NCI-H2029 (cell line): ENCODE data around the gene ATP8B4.

Experiments used
- DNase-seq: peaks from one replicate; lab custom pipeline; 2025; lab: John Stamatoyannopoulos, UW

ATP8B4 gene

DNA sequence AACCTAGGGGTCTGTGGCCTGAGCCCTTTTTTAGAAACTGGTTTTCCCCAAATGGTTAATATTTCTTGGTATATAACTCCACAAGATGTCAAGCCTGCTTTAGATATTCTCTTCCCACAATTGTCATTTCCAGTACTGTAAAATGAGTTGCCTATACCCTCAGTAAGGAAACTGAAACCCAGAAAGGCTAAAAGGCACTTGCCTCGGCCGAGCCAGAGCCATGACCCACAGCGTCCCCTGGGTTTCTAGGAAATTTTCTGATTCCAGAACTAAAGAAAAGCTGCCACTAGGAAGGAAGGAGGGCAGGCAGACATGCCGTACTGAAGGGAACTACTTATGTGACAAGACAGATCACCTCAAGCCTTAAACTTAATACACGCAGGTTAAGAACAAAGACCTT, 59.1 kb downstream of the ATP8B4 start:
- DNase-seq: no peak

DNA sequence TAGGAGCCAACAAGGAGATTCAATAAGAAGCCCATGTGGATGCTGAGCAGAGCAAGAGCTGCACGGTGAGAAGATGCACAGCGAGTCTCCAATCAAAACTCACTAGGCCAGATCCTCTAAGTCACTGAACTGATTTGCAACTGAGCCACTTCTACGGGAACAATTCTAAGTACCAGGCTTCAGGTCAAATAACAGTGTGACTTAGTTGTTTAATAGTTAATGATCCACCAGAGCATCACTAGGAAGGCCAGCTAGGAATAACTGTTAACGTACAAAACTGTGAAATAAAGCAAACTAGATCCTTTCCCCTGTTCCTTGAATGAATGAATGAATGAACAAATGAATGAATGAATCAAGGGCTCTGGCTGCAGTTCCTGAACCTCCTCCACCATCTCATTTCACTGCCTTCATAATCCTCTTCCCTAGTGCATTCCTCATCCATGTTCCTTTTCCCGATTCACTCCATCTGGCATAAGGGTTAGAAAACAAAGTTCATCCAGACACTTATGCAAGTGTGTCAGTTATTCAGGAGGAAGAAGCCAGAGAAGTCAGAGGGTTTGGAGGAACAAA, 59.7 kb downstream of the ATP8B4 start:
- no peak for DNase-seq

DNA sequence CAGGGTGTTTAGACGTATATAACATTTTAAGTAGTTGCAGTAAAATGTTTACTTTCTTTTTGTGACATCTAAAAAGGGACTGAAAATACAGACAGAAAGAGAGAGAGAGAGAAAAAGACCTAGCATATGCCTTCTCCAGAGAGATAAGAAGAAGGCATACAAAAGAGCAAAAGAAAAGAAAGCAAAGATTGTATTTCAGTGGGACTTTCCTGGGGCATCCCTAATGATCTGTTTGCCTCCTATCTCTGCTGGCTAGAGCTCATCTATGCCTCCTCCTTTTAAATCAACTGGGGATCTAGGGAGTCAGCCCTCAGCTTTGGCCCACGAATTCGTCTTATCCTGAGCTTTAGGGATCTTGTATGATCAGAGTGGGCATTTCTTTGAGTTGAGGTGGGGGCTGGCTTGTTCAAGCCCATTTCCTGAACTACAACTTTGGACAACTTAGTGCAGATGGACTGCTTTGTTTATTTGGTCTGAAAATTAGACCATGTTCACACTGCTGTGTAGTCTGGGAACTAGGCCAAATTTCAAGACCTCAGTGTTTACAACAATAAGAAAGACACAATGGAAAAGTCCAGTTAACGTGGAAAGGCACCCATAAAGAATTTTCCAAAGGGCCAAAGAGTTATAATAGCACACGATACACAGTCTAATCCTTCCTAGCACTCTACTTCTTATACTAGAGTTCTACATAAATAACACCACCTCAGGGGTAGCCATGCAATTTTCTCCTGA, 61.0 kb downstream of the ATP8B4 start:
- no peak for DNase-seq

DNA sequence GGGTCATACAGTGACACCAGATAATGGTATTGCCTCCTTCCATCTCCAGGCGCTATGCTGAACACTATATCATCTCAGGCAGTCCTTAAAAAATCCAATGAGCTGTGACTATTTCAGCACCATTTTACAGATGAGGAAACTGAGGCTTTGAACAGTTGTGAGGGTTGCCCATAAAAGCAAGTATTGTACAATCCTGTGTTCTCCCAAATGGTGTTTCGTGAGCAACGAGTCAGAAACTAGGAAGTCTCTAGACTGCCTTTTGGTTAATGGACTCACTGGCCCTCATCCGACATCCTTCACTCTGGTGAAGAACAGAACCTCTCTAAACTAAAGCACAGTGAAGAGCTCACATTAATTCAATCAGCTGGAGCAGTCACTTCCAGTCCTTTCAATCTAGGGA, 61.8 kb downstream of the ATP8B4 start:
- no peak for DNase-seq

DNA sequence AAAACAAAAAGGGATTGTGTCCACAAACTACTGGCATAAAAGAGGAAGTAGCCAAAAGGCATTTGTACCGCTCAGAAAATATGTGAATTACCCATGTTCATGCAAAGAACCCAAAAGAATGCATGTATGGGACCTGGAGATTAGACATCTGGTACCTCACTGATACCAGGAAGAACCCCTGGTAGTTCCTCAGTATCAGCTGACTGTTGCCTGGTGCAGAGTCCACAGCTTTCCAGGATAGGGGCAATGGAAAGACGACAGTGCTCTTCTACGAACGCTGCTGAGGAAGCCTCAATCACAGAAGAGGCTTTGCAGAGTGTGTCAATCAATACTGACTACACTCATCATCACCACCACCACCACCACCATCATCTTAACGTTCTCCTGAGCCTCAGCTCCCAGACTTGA, 63.3 kb downstream of the ATP8B4 start:
- DNase-seq: no peak

DNA sequence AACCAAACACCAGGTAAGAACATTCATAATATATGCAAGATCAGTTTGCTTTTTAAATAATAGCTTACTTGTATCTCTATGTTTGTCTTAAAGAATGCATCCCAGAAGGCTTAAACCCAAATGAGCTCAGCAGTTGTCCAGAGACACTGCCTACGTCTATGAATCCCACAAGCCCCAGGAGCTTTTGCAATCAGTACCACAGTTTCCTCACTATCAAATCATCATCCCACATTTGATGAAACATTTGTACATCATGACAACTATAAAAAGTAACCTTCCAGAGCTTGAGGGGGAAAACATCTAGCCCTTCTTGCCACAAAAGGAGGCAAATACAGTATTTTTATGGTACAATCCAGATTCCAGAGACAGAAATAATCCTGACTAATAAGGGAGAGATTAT, 63.7 kb downstream of the ATP8B4 start:
- DNase-seq: no peak

DNA sequence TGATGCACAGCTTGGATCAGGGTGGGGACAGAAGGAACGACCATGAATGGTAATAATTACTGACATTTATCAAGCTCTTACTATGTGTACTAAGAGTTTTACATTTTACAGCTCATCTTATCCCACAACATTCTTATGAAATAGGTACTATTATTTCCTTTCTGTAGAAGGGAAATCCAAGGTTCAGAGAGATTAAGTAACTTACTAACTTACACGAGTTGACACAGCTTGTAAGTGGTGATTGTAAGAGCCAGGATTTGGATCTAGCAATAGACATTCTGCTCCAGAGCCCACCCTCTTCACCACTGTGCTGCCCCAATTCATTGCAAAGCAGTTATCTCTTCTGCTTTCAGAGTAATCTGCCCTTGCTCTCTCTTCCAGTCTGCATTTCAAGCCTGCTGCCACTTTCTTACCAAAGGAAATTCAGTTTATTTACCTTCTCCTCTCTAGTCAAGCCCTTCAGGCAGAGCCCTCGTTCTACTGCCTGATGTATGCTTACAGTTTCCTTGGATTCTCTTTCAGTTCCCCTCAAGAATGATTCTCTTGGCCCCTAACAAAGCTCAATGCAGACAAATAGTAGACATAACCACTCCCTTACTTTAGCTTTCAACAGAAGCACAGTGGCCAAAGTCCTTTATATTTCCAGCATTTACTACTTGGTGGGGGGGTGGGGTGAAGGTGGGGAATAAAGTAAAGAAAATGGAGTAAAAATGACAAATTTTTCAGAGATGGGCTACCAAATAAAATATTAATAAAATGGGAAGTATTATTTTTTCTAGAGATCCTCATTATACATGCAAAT, 65.8 kb downstream of the ATP8B4 start:
- DNase-seq: no peak

DNA sequence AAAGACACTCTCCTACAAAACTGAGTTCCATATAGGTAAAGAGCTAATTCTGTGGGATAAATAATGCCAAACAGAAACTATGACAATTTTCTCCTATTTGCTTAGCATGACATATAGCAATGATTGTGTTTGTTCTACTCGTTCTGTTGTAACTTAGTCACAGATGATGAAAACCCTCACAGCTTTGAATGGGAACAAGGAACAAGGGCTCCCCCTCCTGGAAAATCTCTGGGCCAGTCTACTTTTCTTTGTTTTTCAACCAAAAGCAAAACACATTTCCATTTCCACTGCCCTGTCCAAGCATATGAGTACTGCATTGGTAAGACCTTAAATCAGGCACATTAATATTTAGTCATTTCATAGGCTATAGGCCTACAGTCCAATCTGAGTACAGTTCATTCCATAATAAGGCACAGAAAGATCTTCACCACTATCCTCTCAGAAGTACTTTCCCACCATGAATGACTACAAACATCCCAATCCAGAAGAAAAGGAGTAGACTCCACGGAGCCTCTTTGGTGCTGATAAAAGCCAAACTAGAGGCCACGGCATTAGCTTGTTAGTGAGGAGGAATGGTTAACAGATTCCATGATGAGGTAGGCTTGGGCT, 67.1 kb downstream of the ATP8B4 start:
- no peak for DNase-seq

DNA sequence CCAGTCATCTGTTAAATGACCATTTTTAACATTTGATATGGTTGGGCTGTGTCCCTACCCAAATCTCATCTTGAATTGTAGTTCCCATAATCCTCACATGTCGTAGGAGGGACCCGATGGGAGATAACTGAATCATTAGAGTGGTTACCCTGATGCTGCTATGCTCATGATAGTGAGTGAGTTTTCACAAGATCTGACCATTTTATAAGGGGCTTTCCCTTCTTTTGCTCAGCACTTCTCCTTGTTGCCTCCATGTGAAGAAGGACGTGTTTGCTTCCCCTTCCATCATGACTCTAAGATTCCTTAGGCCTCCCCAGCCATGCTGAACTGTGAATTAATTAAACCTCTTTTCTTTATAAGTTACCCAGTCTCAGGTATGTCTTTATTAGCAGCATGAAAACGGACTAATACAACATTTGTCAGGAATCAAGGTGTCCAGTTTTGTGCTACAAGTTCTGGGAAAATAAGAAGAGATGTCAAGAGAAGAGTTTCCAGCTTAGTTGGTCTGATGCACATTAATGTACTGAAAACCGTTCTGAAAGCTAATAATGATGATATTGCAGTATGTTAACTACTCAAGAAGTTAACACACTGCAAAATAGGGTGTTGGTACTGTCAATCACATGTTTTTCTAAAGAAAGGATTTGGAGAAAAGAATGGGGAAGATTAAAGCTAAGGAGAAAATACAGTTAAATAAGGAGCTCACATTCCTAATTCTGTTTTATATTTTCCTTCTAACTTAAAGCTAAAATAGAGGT, 67.9 kb downstream of the ATP8B4 start:
- no peak for DNase-seq

DNA sequence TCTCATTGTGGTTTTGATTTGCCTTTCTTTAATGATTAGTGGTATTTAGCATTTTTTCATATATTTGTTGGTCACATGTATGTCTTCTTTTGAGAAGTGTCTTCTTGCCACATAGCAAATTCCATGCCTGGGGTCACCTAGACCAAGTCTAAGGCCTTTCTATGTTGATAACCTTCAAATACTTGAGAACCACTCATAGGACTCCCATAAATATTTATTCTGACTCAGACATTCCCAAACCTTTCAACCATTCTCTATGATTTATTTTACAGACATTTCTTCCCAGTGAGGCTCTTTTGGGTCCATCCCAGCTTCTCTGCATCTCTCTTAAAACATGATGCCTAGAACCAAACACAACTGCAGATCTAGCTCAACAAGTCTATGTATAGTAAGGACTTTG, 69.2 kb downstream of the ATP8B4 start:
- no peak for DNase-seq

DNA sequence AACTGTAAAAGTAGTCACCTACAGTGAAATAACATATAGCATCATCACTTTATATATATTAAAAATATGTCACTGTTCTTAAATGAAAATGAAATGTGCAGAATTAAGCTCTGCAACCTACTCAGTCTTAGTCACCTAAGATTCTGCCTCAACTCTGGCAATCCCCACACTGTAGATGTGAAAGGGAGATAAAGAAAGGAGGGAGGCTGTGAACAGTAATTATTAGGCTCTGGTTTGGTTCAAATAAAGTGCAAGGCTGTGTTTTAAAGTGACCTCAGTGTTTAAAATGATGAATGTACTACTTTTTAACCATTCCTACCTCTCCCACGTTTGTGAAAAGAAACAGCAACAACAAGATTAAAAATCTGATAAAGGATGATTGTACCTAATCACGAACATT, 72.2 kb downstream of the ATP8B4 start:
- DNase-seq: no peak

DNA sequence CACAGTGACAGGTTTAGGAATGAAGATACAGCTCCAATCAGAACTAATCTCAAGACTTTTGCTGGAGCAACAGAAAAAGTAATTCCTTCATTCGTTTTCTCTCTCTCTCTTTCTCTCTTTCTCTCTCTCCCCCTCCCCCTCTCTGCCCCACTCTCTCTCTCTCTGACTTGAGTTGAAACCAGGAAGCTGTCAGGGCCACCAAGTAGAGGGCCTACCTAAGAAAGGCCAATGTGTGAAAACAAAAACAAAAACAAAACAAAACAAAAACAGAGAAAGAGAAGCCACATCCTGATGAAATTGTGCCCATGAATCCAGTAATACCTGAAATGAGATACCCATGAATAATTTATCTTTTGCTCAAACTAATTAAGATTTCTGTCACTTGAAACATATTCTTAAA, 72.9 kb downstream of the ATP8B4 start:
- DNase-seq: no peak

DNA sequence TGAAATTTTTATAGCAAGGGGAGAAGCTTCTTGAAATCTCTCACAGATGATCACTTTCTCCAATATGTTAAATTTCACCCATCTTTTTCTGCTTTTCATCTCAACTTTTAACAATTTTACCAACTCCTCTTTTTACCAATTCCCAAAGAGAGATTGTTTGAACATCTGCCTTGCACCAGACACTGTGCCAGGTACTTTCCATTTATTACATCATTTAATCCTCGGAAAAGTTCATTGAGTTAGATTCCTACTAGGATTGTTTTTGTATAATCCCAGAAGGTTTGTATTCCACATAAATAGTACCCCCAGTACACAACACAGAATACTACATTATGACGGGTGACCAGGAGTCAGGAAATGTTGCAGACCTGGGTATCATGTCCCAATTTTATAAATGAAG, 74.1 kb downstream of the ATP8B4 start:
- DNase-seq: no peak

DNA sequence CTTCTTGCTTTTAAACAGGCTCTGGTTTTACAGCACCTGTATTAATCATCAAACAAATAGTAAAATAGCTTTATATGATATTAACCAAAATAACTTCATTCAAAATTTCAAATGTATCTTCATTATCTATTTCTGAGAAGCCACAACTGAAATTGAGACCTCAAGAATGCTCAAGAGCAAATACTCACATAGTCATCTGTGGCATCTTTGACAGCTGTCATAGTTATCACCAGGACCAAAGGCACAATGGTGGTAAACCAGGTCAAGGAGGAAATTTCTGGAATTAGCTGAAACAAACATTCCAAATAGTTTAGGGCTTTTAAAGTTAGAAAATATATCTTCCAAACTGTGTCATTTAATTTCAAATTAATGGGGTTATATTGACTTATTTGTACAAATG, 74.6 kb downstream of the ATP8B4 start:
- DNase-seq: no peak

DNA sequence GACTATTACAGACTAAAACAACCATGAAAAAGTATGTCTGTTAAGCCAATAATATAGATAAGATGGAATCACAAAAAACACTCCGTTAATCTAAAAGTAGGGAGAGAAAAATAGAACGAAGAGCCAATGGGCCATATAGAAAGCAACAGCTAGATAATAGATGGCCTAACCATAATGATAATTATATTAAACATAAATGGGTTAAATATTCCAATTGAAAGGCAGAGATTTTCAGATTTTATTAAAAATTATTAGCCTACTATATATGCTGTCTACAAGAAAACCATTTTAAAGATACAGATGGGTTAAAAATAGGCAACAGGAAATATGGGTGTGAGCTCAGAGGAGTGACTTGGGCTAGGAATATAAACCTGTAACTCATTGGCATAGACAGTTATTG, 76.3 kb downstream of the ATP8B4 start:
- DNase-seq: no peak

DNA sequence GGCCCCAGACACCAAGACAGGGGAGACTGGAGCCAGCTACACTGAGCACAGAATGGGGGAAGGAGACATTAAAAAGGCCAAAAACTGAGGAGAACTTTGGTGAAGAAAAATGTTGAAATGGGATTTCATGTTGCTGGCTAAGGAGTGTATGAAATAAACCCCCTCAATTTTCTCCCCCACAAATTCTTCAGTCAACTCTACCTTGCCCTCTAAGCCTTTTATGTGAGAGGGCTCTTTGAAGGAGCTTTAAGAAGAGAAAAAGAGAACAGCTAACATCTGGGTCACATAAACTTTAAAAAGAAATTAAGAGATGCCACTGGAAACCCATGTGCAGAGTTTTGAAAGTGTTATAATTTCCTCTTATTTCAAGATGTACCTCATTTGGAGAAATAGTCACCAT, 88.6 kb downstream of the ATP8B4 start:
- DNase-seq: no peak

DNA sequence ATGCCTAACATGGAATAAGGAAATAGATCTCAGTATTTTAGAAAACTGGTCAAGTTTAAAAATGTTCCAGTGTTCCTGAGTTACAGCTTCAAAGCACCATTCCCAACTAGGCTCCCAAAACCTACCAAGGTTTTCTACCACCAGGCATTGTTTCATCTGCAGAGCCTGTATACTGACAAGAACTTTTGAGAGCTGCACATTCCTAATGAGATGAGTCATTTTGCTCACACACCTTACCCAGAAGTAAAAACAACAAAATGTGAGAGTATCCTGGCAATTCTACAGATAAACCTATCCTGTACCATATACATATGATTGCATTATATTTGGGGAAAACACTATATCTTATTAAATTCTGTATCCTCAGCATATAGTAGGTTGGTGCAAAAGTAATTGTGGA, 90.7 kb downstream of the ATP8B4 start:
- DNase-seq: no peak

DNA sequence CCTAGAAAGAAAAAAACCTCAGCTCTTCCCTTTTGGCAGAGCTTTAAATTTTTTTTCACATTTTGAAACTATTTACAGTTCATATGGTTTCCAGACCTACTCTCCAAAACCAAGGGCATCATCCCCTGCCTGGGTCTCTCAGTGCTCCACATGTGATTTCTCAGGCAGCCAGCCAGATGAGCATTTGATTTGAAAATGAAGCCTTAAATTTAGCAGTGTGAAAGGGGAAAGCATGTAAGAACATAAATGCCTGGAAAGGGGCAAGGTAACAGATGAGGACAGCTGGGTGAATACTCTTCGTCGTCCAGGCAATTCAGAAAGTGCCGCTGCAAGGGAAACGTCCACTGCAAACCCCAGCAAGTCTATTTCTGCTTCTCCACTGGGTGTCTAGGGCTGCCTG, 94.8 kb downstream of the ATP8B4 start:
- no peak for DNase-seq

DNA sequence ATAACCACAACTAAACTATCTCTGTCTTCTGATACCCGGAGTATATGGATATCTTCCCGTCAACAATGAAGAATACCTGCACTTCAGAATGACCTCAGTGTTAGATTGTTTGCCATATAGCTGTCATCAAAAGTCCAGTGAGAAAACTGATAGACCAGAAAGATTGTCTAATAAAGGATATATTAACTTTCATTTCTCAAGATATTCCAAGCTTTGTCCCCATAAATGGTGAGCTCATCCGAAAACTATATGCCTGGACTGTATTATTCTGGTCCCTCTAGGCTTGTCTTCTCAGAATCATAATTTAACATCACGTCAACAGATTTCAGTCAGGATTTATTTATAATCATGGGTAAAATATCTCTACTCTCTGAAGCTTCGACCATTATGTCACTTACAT, 100.5 kb downstream of the ATP8B4 start:
- DNase-seq: no peak

DNA sequence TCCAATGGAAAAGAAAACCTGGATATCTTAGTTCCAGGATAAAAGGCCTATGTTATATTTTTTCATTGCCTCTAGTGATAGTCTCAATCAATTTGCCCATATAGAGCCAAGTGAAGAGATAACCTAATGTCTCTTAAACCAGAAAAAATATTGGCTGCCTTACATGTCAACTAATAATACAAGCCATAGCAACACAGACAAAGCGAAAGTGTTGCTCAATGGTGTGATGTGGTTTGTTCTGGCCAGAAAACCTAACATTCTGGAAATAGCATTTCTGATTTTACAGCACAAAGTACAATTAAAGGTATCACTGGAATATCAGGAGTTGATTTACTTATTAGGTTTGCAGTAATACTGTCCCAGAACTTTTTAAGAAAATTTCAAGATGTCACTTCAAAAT, 101.5 kb downstream of the ATP8B4 start:
- no peak for DNase-seq

DNA sequence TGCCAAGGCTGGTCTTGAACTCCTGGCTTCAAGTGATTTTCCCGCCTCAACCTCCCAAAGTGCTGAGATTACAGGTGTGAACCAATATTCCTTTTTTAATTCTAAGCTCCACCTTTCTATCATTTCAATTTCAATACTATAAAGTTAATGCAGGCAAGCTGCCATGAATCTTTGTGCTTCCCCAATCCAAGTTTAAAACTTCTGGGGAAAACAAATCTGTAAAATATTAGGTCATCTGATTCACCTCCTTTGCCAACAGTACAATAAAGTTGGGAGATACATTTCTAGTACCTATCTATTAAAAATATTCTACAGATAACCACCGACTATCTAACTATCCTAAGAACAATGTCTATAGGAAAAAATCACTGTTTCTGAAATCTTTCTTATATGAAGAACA, 102.1 kb downstream of the ATP8B4 start:
- no peak for DNase-seq

DNA sequence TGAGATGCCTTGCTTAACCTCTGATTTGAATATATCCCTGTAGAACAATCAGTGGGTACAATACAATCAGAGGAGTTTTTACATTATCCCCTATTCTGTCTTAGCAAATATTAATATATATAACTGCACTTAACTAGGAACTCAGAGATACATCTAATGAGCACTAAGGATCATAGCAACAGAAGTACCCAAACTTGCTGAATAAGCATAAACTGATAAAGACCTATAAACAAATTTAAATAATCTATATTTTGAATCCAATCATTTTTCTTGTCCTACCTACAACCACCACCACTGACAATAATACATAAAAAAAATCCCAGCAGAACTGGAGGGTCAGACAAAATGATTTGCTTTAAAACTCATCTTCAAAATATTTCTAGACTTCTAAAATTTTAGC, 106.2 kb downstream of the ATP8B4 start:
- DNase-seq: no peak
